MM.1S (cell line): ENCODE measurements around the gene ATP2A3.

Experiments
- EZH2 ChIP-seq: fragments of 300-600 bp; sonication (generic); optimal IDR thresholded peaks from 2 replicates; pipeline ENCODE3; 2017; ENCODE audit warnings: low read depth, mild to moderate bottlenecking, antibody characterized with exemption, low read length, mixed read lengths
- EZH2phosphoT487 ChIP-seq: fragments of 300-600 bp; sonication (generic); IDR thresholded peaks from 2 replicates; pipeline ENCODE4 v1.6.1; 2018; ENCODE audit warnings: antibody characterized with exemption, low read length
- TF ChIP-seq, protein P1 (sequence below): fragments of 300-600 bp; sonication (generic); IDR thresholded peaks from 2 replicates; pipeline ENCODE4 v1.5.1; 2016; ENCODE audit warnings: antibody characterized with exemption, low read length, mixed read lengths

DNA sequence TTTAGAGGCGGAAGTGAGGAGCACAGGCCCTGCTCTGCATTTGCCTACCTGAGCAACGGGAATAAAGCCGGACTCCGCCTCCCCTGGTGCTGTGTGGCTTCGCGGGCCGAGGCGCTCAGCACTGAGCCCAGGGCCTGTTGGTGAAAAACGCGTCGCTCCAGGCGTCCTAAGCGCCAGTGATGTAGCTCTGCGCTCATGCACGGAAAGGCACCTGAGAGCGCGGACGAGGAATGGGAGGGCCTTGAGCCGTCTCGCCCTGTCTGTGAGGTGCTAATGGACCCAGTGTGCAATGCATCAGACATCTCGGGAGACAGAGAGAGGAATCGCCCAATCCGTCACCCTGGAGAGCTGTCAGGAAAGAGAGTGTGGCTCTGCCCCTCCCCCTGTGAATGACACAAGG lies 17.2 kb upstream of the ATP2A3 start:
- TF ChIP-seq, protein P1, sequence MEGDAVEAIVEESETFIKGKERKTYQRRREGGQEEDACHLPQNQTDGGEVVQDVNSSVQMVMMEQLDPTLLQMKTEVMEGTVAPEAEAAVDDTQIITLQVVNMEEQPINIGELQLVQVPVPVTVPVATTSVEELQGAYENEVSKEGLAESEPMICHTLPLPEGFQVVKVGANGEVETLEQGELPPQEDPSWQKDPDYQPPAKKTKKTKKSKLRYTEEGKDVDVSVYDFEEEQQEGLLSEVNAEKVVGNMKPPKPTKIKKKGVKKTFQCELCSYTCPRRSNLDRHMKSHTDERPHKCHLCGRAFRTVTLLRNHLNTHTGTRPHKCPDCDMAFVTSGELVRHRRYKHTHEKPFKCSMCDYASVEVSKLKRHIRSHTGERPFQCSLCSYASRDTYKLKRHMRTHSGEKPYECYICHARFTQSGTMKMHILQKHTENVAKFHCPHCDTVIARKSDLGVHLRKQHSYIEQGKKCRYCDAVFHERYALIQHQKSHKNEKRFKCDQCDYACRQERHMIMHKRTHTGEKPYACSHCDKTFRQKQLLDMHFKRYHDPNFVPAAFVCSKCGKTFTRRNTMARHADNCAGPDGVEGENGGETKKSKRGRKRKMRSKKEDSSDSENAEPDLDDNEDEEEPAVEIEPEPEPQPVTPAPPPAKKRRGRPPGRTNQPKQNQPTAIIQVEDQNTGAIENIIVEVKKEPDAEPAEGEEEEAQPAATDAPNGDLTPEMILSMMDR: no peak
- TF ChIP-seq EZH2 (no peak), EZH2phosphoT487 (no peak)
